Ishikawa (cell line): Measurements from ENCODE around the gene CFAP119.

Experiments
- CEBPB ChIP-seq: IDR thresholded peaks from 2 replicates; pipeline ENCODE4 v1.6.1; 2012
- CREB1 ChIP-seq: IDR thresholded peaks from 2 replicates; pipeline ENCODE4 v1.6.1; 2012; ENCODE audit warnings: low read depth
- EGR1 ChIP-seq: IDR thresholded peaks from 2 replicates; pipeline ENCODE4 v1.6.1; 2012
- EP300 ChIP-seq: IDR thresholded peaks from 2 replicates; pipeline ENCODE4 v1.6.1; 2012; ENCODE audit warnings: borderline replicate concordance
- FOXM1 ChIP-seq: IDR thresholded peaks from 2 replicates; pipeline ENCODE4 v1.6.1; 2012; ENCODE audit warnings: low read depth, borderline replicate concordance
- MAX ChIP-seq: IDR thresholded peaks from 2 replicates; pipeline ENCODE4 v1.6.1; 2012
- NFIC ChIP-seq: IDR thresholded peaks from 2 replicates; pipeline ENCODE4 v1.6.1; 2012
- RAD21 ChIP-seq: IDR thresholded peaks from 2 replicates; pipeline ENCODE4 v1.6.1; 2012; ENCODE audit warnings: low read depth
- REST ChIP-seq: IDR thresholded peaks from 2 replicates; pipeline ENCODE4 v1.6.1; 2012; ENCODE audit warnings: low read depth, mild to moderate bottlenecking
- TAF1 ChIP-seq: IDR thresholded peaks from 2 replicates; pipeline ENCODE4 v1.6.1; 2012; ENCODE audit warnings: low read depth, mild to moderate bottlenecking
- TCF12 ChIP-seq: IDR thresholded peaks from 2 replicates; pipeline ENCODE4 v1.6.1; 2012; ENCODE audit warnings: low read depth
- TEAD4 ChIP-seq: IDR thresholded peaks from 2 replicates; pipeline ENCODE4 v1.6.1; 2012
- USF1 ChIP-seq: IDR thresholded peaks from 2 replicates; pipeline ENCODE4 v1.6.1; 2012
- YY1 ChIP-seq: IDR thresholded peaks from 2 replicates; pipeline ENCODE4 v1.6.1; 2012; ENCODE audit warnings: low read depth
- ZBTB7A ChIP-seq: IDR thresholded peaks from 2 replicates; pipeline ENCODE4 v1.6.1; 2012; ENCODE audit warnings: low read depth

The CFAP119 gene

GRCh38 chr16:30741461-30741914, 20.4 kb downstream of the CFAP119 start:
- TF ChIP-seq USF1: 0 out of 2 replicates have a peak, but pooled peaks have one; percentile 17
- no peak for TF ChIP-seq ZBTB7A
- no peak for TF ChIP-seq YY1
- no peak for TF ChIP-seq MAX
- no peak for TF ChIP-seq REST
- no peak for TF ChIP-seq TAF1
- peak; percentile 34; the same call in 1 of the 2 replicates for TF ChIP-seq NFIC
- no peak; the same call in 1 of the 2 replicates for TF ChIP-seq EP300
- no peak for TF ChIP-seq FOXM1
- peak; percentile 89 for TF ChIP-seq TEAD4
- no peak for TF ChIP-seq EGR1
- no peak for TF ChIP-seq RAD21
- no peak for TF ChIP-seq CEBPB

- no peak for TF ChIP-seq FOXM1
- peak; percentile 75; the same call in 1 of the 2 replicates for TF ChIP-seq NFIC
- TF ChIP-seq CREB1: no peak
- no peak for TF ChIP-seq EGR1
- peak; percentile 43; the same call in 1 of the 2 replicates for TF ChIP-seq TCF12
- TF ChIP-seq MAX: peak; percentile 82
- no peak for TF ChIP-seq ZBTB7A
- TF ChIP-seq TAF1: no peak
- no peak; the same call in 1 of the 2 replicates for TF ChIP-seq RAD21
- peak; percentile 92 for TF ChIP-seq USF1
- TF ChIP-seq EP300: no peak
- TF ChIP-seq TEAD4: no peak; the same call in 1 of the 2 replicates
- TF ChIP-seq YY1: no peak
- TF ChIP-seq REST: no peak
- peak; percentile 76 for TF ChIP-seq CEBPB
These were observed 21.3 kb downstream of the CFAP119 start for GRCh38 chr16:30740364-30741251.

- TF ChIP-seq EP300 (no peak), CREB1 (no peak), REST (no peak), ZBTB7A (0 out of 2 replicates have a peak, but pooled peaks have one; percentile 21), TAF1 (no peak)
These were observed 22.6 kb downstream of the CFAP119 start for GRCh38 chr16:30738984-30739951.
